Mesenchymal stem cell (in vitro differentiated cells and primary cell): ENCODE data around the gene MAP2K5.

Source experiments
- DNase-seq: peaks from one replicate; pipeline ENCODE4 v3.0.0-alpha.2; 2013
- H2AFZ ChIP-seq: one replicate; pipeline ENCODE4 v1.6.1; 2013; ENCODE audit warnings: low read depth, mild to moderate bottlenecking, control low read depth, inconsistent platforms, low read length, moderate library complexity
- H2AK5ac ChIP-seq: 2 replicates; pipeline ENCODE4 v1.6.1; 2013; ENCODE audit warnings: low read length, moderate library complexity, mild to moderate bottlenecking, inconsistent platforms; ENCODE audit not compliant: severe bottlenecking
- H2BK120ac ChIP-seq: one replicate; pipeline ENCODE4 v1.6.1; 2013; ENCODE audit warnings: low read depth, mild to moderate bottlenecking, inconsistent platforms, low read length, moderate library complexity
- H2BK12ac ChIP-seq, 2 experiments: one replicate each; pipeline ENCODE4 v1.6.1; 2013; ENCODE audit warnings: inconsistent platforms in 2 of 2, low read length in 2 of 2, mild to moderate bottlenecking in 2 of 2, moderate library complexity in 2 of 2, control low read depth in 1 of 2
- H2BK15ac ChIP-seq: one replicate; pipeline ENCODE4 v1.6.1; 2013; ENCODE audit warnings: mild to moderate bottlenecking, low read depth, inconsistent platforms; ENCODE audit not compliant: poor library complexity, severe bottlenecking
- H2BK5ac ChIP-seq: 2 replicates; pipeline ENCODE4 v1.6.1; 2013; ENCODE audit warnings: low read depth, mild to moderate bottlenecking, low read length, control low read depth, inconsistent platforms; ENCODE audit not compliant: poor library complexity, severe bottlenecking
- H3K14ac ChIP-seq, 2 experiments: one replicate each; pipeline ENCODE4 v1.6.1; 2013; ENCODE audit warnings: inconsistent platforms in 2 of 2, low read length in 2 of 2, control low read depth in 1 of 2, mild to moderate bottlenecking in 1 of 2, moderate library complexity in 1 of 2
- H3K18ac ChIP-seq, 2 experiments: one replicate each; pipeline ENCODE4 v1.6.1; 2013; ENCODE audit warnings: inconsistent platforms in 2 of 2, low read length in 2 of 2, control low read depth in 1 of 2, low read depth in 1 of 2, mild to moderate bottlenecking in 1 of 2
- H3K23ac ChIP-seq, 2 experiments: one replicate each; pipeline ENCODE4 v1.6.1; 2013; ENCODE audit warnings: inconsistent platforms in 2 of 2, low read length in 2 of 2, mild to moderate bottlenecking in 2 of 2, moderate library complexity in 2 of 2, control low read depth in 1 of 2
- H3K27ac ChIP-seq: 2 replicates; pipeline ENCODE4 v1.5.1; 2013; ENCODE audit warnings: mild to moderate bottlenecking, moderate library complexity, low read length, control low read depth, inconsistent platforms; ENCODE audit not compliant: poor library complexity, severe bottlenecking
- H3K27me3 ChIP-seq, 2 experiments: 2 replicates each; pipeline versions ENCODE4 v1.6.1 to v1.7.0; 2013; ENCODE audit warnings: low read length in 2 of 2, mild to moderate bottlenecking in 2 of 2, moderate library complexity in 2 of 2, control low read depth in 1 of 2, inconsistent platforms in 1 of 2; ENCODE audit not compliant: control insufficient read depth in 1 of 2, insufficient read depth in 1 of 2
- H3K36me3 ChIP-seq, 2 experiments: 2 replicates each; pipeline versions ENCODE4 v1.6.1 to v1.7.0; 2013; ENCODE audit warnings: low read length in 2 of 2, control low read depth in 1 of 2, inconsistent platforms in 1 of 2, low read depth in 1 of 2, mild to moderate bottlenecking in 1 of 2; ENCODE audit not compliant: insufficient read depth in 2 of 2, control insufficient read depth in 1 of 2
- H3K4ac ChIP-seq, 2 experiments: one replicate each; pipeline ENCODE4 v1.6.1; 2013; ENCODE audit warnings: inconsistent platforms in 2 of 2, low read length in 2 of 2, mild to moderate bottlenecking in 2 of 2, moderate library complexity in 2 of 2, control low read depth in 1 of 2, low read depth in 1 of 2
- H3K4me1 ChIP-seq: 2 replicates; pipeline ENCODE4 v1.6.1; 2013; ENCODE audit warnings: low read depth, low read length, control low read depth; ENCODE audit not compliant: control insufficient read depth, insufficient read depth
- H3K4me2 ChIP-seq: 2 replicates; pipeline ENCODE4 v1.6.1; 2013; ENCODE audit warnings: low read length, mild to moderate bottlenecking, inconsistent platforms; ENCODE audit not compliant: poor library complexity, severe bottlenecking
- H3K4me3 ChIP-seq, 2 experiments: 2 replicates each; pipeline versions ENCODE4 v1.5.1 to v1.7.0; 2013; ENCODE audit warnings: low read length in 2 of 2, mild to moderate bottlenecking in 2 of 2, control low read depth in 1 of 2, low read depth in 1 of 2; ENCODE audit not compliant: insufficient read depth in 1 of 2
- H3K79me1 ChIP-seq: replicated peaks from 2 replicates; pipeline ENCODE4 v1.6.1; 2013; ENCODE audit warnings: mild to moderate bottlenecking, control low read depth, low read length, inconsistent platforms; ENCODE audit not compliant: poor library complexity, severe bottlenecking
- H3K9ac ChIP-seq: 2 replicates; pipeline ENCODE4 v1.7.0; 2013; ENCODE audit warnings: mild to moderate bottlenecking, low read length, moderate library complexity
- H3K9me3 ChIP-seq: 2 replicates; pipeline ENCODE4 v1.7.0; 2013; ENCODE audit warnings: mild to moderate bottlenecking, low read length; ENCODE audit not compliant: control insufficient read depth
- H4K8ac ChIP-seq: one replicate; pipeline ENCODE4 v1.6.1; 2013; ENCODE audit warnings: inconsistent platforms, mild to moderate bottlenecking, low read length, moderate library complexity
- H4K91ac ChIP-seq: one replicate; pipeline ENCODE4 v1.6.1; 2013; ENCODE audit warnings: mild to moderate bottlenecking, low read length, inconsistent platforms
- WGBS: methylation state at CpG from one replicate; pipeline ENCODE4 v1.1.7; 2013; ENCODE audit warnings: mixed read lengths; 5-methylcytosine and 5-hydroxymethylcytosine counted together

The MAP2K5 gene

DNA sequence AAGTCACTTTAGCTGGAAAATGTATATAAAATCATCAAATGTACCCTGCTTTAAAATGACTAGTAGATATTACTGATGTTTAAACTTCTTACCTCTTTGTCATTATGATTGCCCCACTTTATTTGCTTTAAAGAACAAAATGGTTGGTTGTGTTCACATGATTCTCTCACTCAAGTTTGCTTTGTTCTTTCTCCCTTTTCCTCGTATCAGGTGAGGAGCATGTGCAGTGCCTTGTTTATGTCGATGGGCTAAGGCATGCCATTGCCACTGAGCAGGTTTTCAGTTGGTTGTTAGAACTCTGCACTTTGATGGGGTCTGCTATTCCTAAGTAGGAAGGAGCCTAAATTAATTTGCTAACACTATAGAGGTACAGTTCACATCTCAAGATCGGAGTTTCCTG is 5.3 kb downstream of the MAP2K5 start:
- Histone ChIP-seq H3K14ac (no peak overlapping the region), H3K4me2 (no peak overlapping the region), H3K79me1 (peaks cover 31% of the 10 kb centered on the region), H3K4me1 (peaks cover 13% of the 10 kb centered on the region), H2AFZ (no peak overlapping the region), H3K36me3 (peaks cover 10 to 44% of the 10 kb centered on the region in 2 experiments), H3K18ac (no peak overlapping the region), H3K9me3 (no peaks in the 10 kb centered on the region), H3K4me3 (no peak overlapping the region), H3K9ac (peak overlapping the region; percentile 53), H2BK12ac (no peak overlapping the region), H3K27me3 (no peaks in the 10 kb centered on the region), H2AK5ac (no peak overlapping the region), H3K27ac (peak overlapping the region; percentile 9), H3K23ac (no peak overlapping the region), H4K8ac (no peak overlapping the region), H2BK15ac (no peak overlapping the region), H2BK5ac (no peak overlapping the region), H2BK120ac (no peak overlapping the region), H4K91ac (no peak overlapping the region), H3K4ac (no peak overlapping the region)
- 73% methylated on average over 3 of the region's 3 CpGs for WGBS
- DNase-seq = no peak

DNA sequence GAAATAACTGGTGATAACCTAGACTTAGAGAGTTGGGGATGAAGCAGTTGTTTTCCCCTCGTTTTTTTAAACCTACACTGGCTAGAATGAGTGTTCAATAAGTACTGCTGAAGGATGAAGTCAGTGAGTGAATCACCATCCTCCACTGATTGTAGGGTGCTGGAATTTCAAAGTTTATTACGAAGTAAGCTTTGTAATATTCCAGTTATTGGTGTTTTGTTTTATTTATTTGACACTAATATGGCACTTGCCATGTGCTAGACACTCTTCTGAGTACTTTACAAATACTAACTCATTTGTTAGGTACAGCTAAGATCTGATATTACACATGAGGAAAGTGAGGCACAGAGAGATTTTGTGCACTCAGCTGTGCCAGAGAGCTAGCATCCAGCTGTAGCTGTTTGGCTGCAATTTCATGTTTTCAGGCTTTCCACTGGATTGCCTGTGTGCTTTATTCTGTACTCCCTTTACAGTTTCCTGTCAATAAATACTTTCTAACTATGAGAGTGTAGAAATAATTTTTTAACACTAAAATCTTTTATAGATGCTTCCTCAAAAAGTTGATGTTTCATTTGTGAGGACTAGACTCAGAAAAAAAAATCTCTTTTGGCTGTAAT is 5.8 kb downstream of the MAP2K5 start:
- no peak overlapping the region for H2BK5ac ChIP-seq
- H2BK12ac ChIP-seq = no peak overlapping the region
- no peak overlapping the region for H2BK120ac ChIP-seq
- no peaks in the 10 kb centered on the region for H3K27me3 ChIP-seq
- WGBS = 50% methylated on average over 1 of the region's 2 CpGs
- H3K14ac ChIP-seq = no peak overlapping the region
- no peak overlapping the region for H2AFZ ChIP-seq
- peak overlapping the region; percentile 53 for H3K9ac ChIP-seq
- H3K79me1 ChIP-seq = peaks cover 34% of the 10 kb centered on the region
- no peak overlapping the region for H4K8ac ChIP-seq
- peak overlapping the region in 1 of 2 experiments; percentile 3 for H3K4me3 ChIP-seq
- no peak overlapping the region for H2AK5ac ChIP-seq
- DNase-seq = peak; percentile 59
- no peak overlapping the region for H3K18ac ChIP-seq
- H3K4me2 ChIP-seq = no peak overlapping the region
- no peak overlapping the region for H3K4ac ChIP-seq
- H2BK15ac ChIP-seq = no peak overlapping the region
- H3K27ac ChIP-seq = peak overlapping the region; percentile 43
- H3K23ac ChIP-seq = no peak overlapping the region
- H3K4me1 ChIP-seq = peaks cover 9% of the 10 kb centered on the region
- no peaks in the 10 kb centered on the region for H3K9me3 ChIP-seq
- no peak overlapping the region for H4K91ac ChIP-seq
- H3K36me3 ChIP-seq = peaks cover 10 to 49% of the 10 kb centered on the region in 2 experiments

DNA sequence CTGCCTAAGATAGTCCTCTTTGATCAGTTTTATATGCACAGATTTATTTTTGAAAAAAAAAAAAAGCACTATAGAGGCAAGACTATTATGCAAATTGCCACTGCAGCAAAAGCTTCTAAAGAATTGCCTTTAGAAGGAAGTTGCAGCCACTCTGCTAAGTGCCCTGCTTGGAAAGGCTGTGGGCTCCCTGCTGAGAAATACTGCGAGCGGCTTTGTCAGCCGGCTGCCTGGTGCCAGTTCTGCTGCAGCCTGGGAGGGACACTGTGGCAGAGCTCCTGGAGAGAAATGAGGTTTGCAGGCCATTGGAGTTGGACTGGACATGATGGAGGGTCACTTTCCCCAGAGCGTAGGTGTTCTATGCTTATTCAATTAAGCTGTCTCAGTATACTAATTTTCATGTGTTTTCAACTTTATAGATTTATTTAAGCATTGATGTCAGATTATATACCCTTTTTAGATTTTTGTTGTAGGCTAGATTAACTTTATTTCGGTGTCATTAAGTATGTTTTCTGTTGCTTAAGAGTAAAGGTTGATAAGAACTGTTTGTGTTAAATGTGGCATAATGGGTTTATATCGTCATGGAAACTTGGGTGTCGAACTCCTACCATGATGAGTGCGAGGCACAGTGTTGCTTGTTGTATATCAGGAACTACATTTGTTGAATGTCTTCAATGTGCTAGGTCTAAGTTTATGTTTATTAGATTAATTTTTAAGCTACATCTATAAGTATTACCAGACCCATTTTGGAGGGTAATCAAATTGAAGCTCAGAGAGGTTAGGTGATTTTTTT is 6.6 kb downstream of the MAP2K5 start:
- no peak overlapping the region for H3K18ac ChIP-seq
- H2BK5ac ChIP-seq = no peak overlapping the region
- DNase-seq = peak; percentile 24
- no peak overlapping the region for H2BK15ac ChIP-seq
- H3K79me1 ChIP-seq = peaks cover 33% of the 10 kb centered on the region
- H3K9me3 ChIP-seq = no peaks in the 10 kb centered on the region
- H3K27me3 ChIP-seq = no peaks in the 10 kb centered on the region
- no peak overlapping the region for H2BK12ac ChIP-seq
- no peak overlapping the region for H2AFZ ChIP-seq
- H3K4me2 ChIP-seq = peak overlapping the region; percentile 41
- no peak overlapping the region for H3K4me3 ChIP-seq
- peaks cover 10 to 49% of the 10 kb centered on the region in 2 experiments for H3K36me3 ChIP-seq
- H2AK5ac ChIP-seq = no peak overlapping the region
- peaks cover 4% of the 10 kb centered on the region for H3K4me1 ChIP-seq
- no peak overlapping the region for H4K8ac ChIP-seq
- H3K23ac ChIP-seq = no peak overlapping the region
- 63% methylated on average over 7 of the region's 8 CpGs for WGBS
- H3K14ac ChIP-seq = no peak overlapping the region
- no peak overlapping the region for H2BK120ac ChIP-seq
- H3K4ac ChIP-seq = no peak overlapping the region
- peak overlapping the region; percentile 4 for H3K27ac ChIP-seq
- no peak overlapping the region for H4K91ac ChIP-seq
- peak overlapping the region; percentile 53 for H3K9ac ChIP-seq

DNA sequence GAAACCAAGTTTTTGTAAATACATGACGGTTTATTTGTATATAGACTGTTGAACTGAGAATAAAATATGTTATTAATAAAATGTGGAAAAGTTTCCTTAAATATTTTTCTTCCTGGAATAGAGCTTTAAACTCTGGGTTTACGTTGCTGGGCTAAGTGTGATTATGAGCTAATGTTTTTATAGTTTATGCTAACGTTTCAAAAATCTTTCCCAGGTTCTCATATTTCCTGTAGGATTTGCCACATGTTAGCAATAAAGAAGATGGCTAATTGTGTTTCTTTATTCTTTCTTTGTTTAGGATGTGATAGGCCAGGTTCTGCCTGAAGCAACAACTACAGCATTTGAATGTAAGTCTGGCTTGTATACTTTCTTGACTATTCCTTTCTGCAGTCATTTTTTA is 7.2 kb downstream of the MAP2K5 start:
- Histone ChIP-seq H3K27me3 (no peaks in the 10 kb centered on the region), H3K4me1 (peaks cover 4% of the 10 kb centered on the region), H2BK120ac (no peak overlapping the region), H3K79me1 (peaks cover 30% of the 10 kb centered on the region), H3K9me3 (no peaks in the 10 kb centered on the region), H3K36me3 (peaks cover 9 to 54% of the 10 kb centered on the region in 2 experiments), H3K4me3 (no peak overlapping the region), H2AFZ (no peak overlapping the region), H3K23ac (no peak overlapping the region), H3K18ac (no peak overlapping the region), H2BK5ac (no peak overlapping the region), H3K9ac (no peak overlapping the region), H3K4ac (no peak overlapping the region), H2BK15ac (no peak overlapping the region), H4K8ac (no peak overlapping the region), H4K91ac (no peak overlapping the region), H2AK5ac (no peak overlapping the region), H2BK12ac (no peak overlapping the region), H3K14ac (no peak overlapping the region), H3K4me2 (no peak overlapping the region), H3K27ac (no peak overlapping the region)
- WGBS = 71% methylated on average over 2 of the region's 3 CpGs
- DNase-seq = no peak
